HEK293 (cell line): ENCODE results near the gene PRR19.

Experiments
- CTCF ChIA-PET: fragments of 350-600 bp; formaldehyde crosslinking; extraction: SDS; loops from one replicate; lab custom pipeline; 2021; ENCODE audit warnings: antibody characterized with exemption; lab: Yijun Ruan, JAX
- POLR2A ChIA-PET: fragments of 300-600 bp; formaldehyde crosslinking; extraction: SDS; loops from one replicate; lab custom pipeline; 2020; ENCODE audit warnings: antibody characterized with exemption, inconsistent platforms; lab: Yijun Ruan, JAX
- H3K27ac ChIP-seq: fragments of 200-500 bp; sonication (Bioruptor generic); 2 replicates; pipeline ENCODE4 v1.5.1; 2014; ENCODE audit warnings: low read depth, low read length, control low read depth, inconsistent platforms; ENCODE audit errors: extremely low read depth
- H3K36me3 ChIP-seq, 2 experiments: fragments of 200-500 bp in 1 of 2; sonication (Bioruptor generic) in 1 of 2; 1 replicate in 1 of 2; 2 replicates in 1 of 2; pipeline ENCODE4 v1.5.1; 2014 to 2017; ENCODE audit warnings: inconsistent platforms in 2 of 2, low read length in 2 of 2; ENCODE audit not compliant: control insufficient read depth in 2 of 2, insufficient read depth in 1 of 2
- H3K4me1 ChIP-seq: fragments of 200-500 bp; sonication (Bioruptor generic); 2 replicates; pipeline ENCODE4 v1.5.1; 2014; ENCODE audit warnings: mild to moderate bottlenecking, low read length, inconsistent platforms; ENCODE audit not compliant: control insufficient read depth, insufficient read depth
- H3K4me3 ChIP-seq: 2 replicates; pipeline ENCODE4 v1.5.1; 2011; ENCODE audit warnings: low read depth, mild to moderate bottlenecking, control low read depth, low read length, moderate library complexity
- H3K9me3 ChIP-seq: fragments of 200-500 bp; sonication (Bioruptor generic); 2 replicates; pipeline ENCODE4 v1.5.1; 2014; ENCODE audit warnings: low read depth, low read length, inconsistent platforms; ENCODE audit not compliant: control insufficient read depth, insufficient read depth
- GLI2 ChIP-seq: fragments of 450-650 bp; formaldehyde crosslinking; IDR thresholded peaks from 2 replicates; pipeline ENCODE4; 2017; ENCODE audit warnings: missing biosample characterization, missing genetic modification characterization, low read depth, borderline replicate concordance
- GLIS2 ChIP-seq: fragments of 450-650 bp; formaldehyde crosslinking; IDR thresholded peaks from 2 replicates; pipeline ENCODE4 v1.5.1; 2016; ENCODE audit warnings: missing biosample characterization, missing genetic modification characterization
- IKZF3 ChIP-seq: fragments of 450-650 bp; IDR thresholded peaks from 2 replicates; pipeline ENCODE4 v1.5.0; 2018; ENCODE audit warnings: missing biosample characterization, mild to moderate bottlenecking, missing genetic modification characterization, moderate library complexity
- SP7 ChIP-seq: fragments of 450-650 bp; formaldehyde crosslinking; IDR thresholded peaks from 2 replicates; pipeline ENCODE4 v1.5.1; 2016; ENCODE audit warnings: missing biosample characterization, missing genetic modification characterization
- ZBTB17 ChIP-seq: fragments of 450-650 bp; formaldehyde crosslinking; IDR thresholded peaks from 2 replicates; pipeline ENCODE4 v1.5.1; 2016; ENCODE audit warnings: missing biosample characterization, missing genetic modification characterization
- ZBTB26 ChIP-seq: fragments of 450-650 bp; formaldehyde crosslinking; optimal IDR thresholded peaks from 2 replicates; pipeline ENCODE3; 2016; ENCODE audit warnings: missing biosample characterization, mild to moderate bottlenecking, missing genetic modification characterization
- ZBTB6 ChIP-seq: fragments of 450-650 bp; formaldehyde crosslinking; IDR thresholded peaks from 2 replicates; pipeline ENCODE4 v1.5.1; 2017; ENCODE audit warnings: missing biosample characterization, missing genetic modification characterization
- ZIC2 ChIP-seq: fragments of 450-650 bp; formaldehyde crosslinking; IDR thresholded peaks from 2 replicates; pipeline ENCODE4 v1.5.1; 2016; ENCODE audit warnings: missing biosample characterization, missing genetic modification characterization
- ZNF155 ChIP-seq: fragments of 450-650 bp; formaldehyde crosslinking; IDR thresholded peaks from 2 replicates; pipeline ENCODE4 v1.5.1; 2016; ENCODE audit warnings: missing biosample characterization, missing genetic modification characterization
- ZNF175 ChIP-seq: fragments of 450-650 bp; formaldehyde crosslinking; IDR thresholded peaks from 2 replicates; pipeline ENCODE4 v1.5.1; 2016; ENCODE audit warnings: missing biosample characterization, missing genetic modification characterization
- ZNF19 ChIP-seq: fragments of 450-650 bp; formaldehyde crosslinking; IDR thresholded peaks from 2 replicates; pipeline ENCODE4; 2016; ENCODE audit warnings: missing biosample characterization, missing genetic modification characterization, low read depth
- ZNF341 ChIP-seq: fragments of 450-650 bp; formaldehyde crosslinking; IDR thresholded peaks from 2 replicates; pipeline ENCODE4; 2016; ENCODE audit warnings: low read depth, missing biosample characterization, missing genetic modification characterization
- ZNF37A ChIP-seq: fragments of 450-650 bp; IDR thresholded peaks from 2 replicates; pipeline ENCODE4 v1.5.1; 2018; ENCODE audit warnings: missing biosample characterization, missing genetic modification characterization
- ZNF433 ChIP-seq: fragments of 450-650 bp; formaldehyde crosslinking; IDR thresholded peaks from 2 replicates; pipeline ENCODE4 v1.5.1; 2016; ENCODE audit warnings: missing biosample characterization, missing genetic modification characterization, low read depth
- ZNF501 ChIP-seq: fragments of 450-650 bp; formaldehyde crosslinking; IDR thresholded peaks from 2 replicates; pipeline ENCODE4 v1.5.1; 2016; ENCODE audit warnings: missing biosample characterization, missing genetic modification characterization
- ZNF518A ChIP-seq: fragments of 450-650 bp; formaldehyde crosslinking; conservative IDR thresholded peaks from 2 replicates; pipeline ENCODE4 v1.5.1; 2016; ENCODE audit warnings: low read depth, missing biosample characterization, missing genetic modification characterization
- ZNF623 ChIP-seq: fragments of 450-650 bp; formaldehyde crosslinking; IDR thresholded peaks from 2 replicates; pipeline ENCODE4 v1.5.1; 2016; ENCODE audit warnings: missing biosample characterization, missing genetic modification characterization
- ZNF776 ChIP-seq: fragments of 450-650 bp; formaldehyde crosslinking; IDR thresholded peaks from 2 replicates; pipeline ENCODE4 v1.5.0; 2017; ENCODE audit warnings: missing biosample characterization, missing genetic modification characterization, borderline replicate concordance
- ZNF791 ChIP-seq: fragments of 450-650 bp; formaldehyde crosslinking; IDR thresholded peaks from 2 replicates; pipeline ENCODE4 v1.5.1; 2016; ENCODE audit warnings: missing biosample characterization, missing genetic modification characterization
- ZSCAN16 ChIP-seq: fragments of 450-650 bp; formaldehyde crosslinking; IDR thresholded peaks from 2 replicates; pipeline ENCODE4 v1.5.1; 2016; ENCODE audit warnings: missing biosample characterization, missing genetic modification characterization
- ZSCAN18 ChIP-seq: fragments of 450-650 bp; formaldehyde crosslinking; IDR thresholded peaks from 2 replicates; pipeline ENCODE4 v1.5.1; 2016; ENCODE audit warnings: missing biosample characterization, missing genetic modification characterization
- ZSCAN23 ChIP-seq: fragments of 450-650 bp; formaldehyde crosslinking; IDR thresholded peaks from 2 replicates; pipeline ENCODE4 v1.5.1; 2016; ENCODE audit warnings: missing biosample characterization, missing genetic modification characterization
- ZSCAN5A ChIP-seq: fragments of 450-650 bp; formaldehyde crosslinking; IDR thresholded peaks from 2 replicates; pipeline ENCODE4 v1.5.1; 2016; ENCODE audit warnings: missing biosample characterization, missing genetic modification characterization
- ZXDB ChIP-seq: fragments of 450-650 bp; formaldehyde crosslinking; IDR thresholded peaks from 2 replicates; pipeline ENCODE4 v1.5.1; 2016; ENCODE audit warnings: missing biosample characterization, missing genetic modification characterization

PRR19 gene

GRCh38 chr19:42301646-42302203 lies at the start of gene PRR19:
Gene PRR19 (plus strand): TSS chr19:42302132. CDS start chr19:42309585, 7,453 bp downstream.
- POLR2A ChIA-PET = interaction anchor here (0.5 to 2.9 kb wide), 16 partner anchors 8 to 165 kb away, joined by 3 to 26 read pairs (median 4); partner anchors contain the start of genes CNFN and GSK3A
- no peaks in the 10 kb centered on the region for H3K9me3 ChIP-seq
- peaks cover 13% of the 10 kb centered on the region for H3K4me1 ChIP-seq
- no peak for TF ChIP-seq ZIC2
- TF ChIP-seq ZSCAN16 (tag by site-specific recombination) = no peak
- no peak for TF ChIP-seq ZSCAN5A (tag by site-specific recombination)
- no peak for TF ChIP-seq IKZF3
- no peak for TF ChIP-seq ZNF433 (tag by site-specific recombination)
- no peak for TF ChIP-seq ZBTB26
- TF ChIP-seq ZSCAN18 (tag by site-specific recombination) = no peak
- no peak for TF ChIP-seq GLI2 (tag by site-specific recombination)
- TF ChIP-seq ZNF19 (tag by site-specific recombination) = no peak
- no peak for TF ChIP-seq ZBTB6 (tag by site-specific recombination)
- no peak for TF ChIP-seq ZNF155 (tag by site-specific recombination)
- TF ChIP-seq SP7 = no peak
- no peak for TF ChIP-seq ZNF175
- TF ChIP-seq ZNF37A = no peak
- TF ChIP-seq ZNF501 (tag by site-specific recombination) = no peak
- TF ChIP-seq ZXDB (tag by site-specific recombination) = no peak
- TF ChIP-seq ZSCAN23 = no peak
- no peak for TF ChIP-seq ZNF341 (tag by site-specific recombination)
- TF ChIP-seq, all 188 proteins: peak for 0
- H3K36me3 ChIP-seq = peaks cover 12 to 13% of the 10 kb centered on the region in 2 experiments; a peak in 2 of 3 replicates
- peak within 1 kb of the TSS; percentile 57 for H3K4me3 ChIP-seq
- H3K27ac ChIP-seq = peak within 1 kb of the TSS; percentile 75; the same call in 1 of the 2 replicates
- CTCF ChIA-PET = interaction anchor here (0.7 to 1.5 kb wide), 6 partner anchors 10 to 761 kb away, joined by 3 to 6 read pairs (median 4); no protein-coding TSS in a partner anchor

- Histone ChIP-seq H3K9me3 (no peaks in the 10 kb centered on the region), H3K4me3 (peak overlapping the region; percentile 83), H3K4me1 (peaks cover 34% of the 10 kb centered on the region), H3K36me3 (peaks cover 7 to 20% of the 10 kb centered on the region in 2 experiments; a peak in 2 of 3 replicates), H3K27ac (peak overlapping the region; percentile 87)
- CTCF ChIA-PET = interaction anchor here (2.1 to 11.8 kb wide), 2 partner anchors 27 to 144 kb away, joined by 7 to 276 read pairs; no protein-coding TSS in a partner anchor
- POLR2A ChIA-PET = interaction anchor here (0.6 to 13.9 kb wide), 4 partner anchors 9 to 449 kb away, joined by 3 to 242 read pairs (median 18); partner anchors contain the start of gene GSK3A
- TF ChIP-seq ZBTB17 (tag by site-specific recombination) (no peak), GLIS2 (peak; percentile 9), ZNF518A (tag by site-specific recombination) (no peak), ZNF623 (tag by site-specific recombination) (no peak; the same call in 1 of the 2 replicates), ZNF776 (no peak), ZNF791 (tag by site-specific recombination) (no peak)
Measured at GRCh38 chr19:42252365-42253244, 49.3 kb upstream of the PRR19 start.
